WTC11 (cell line): Measurements from ENCODE around the gene FEM1A. TPM values are rescaled to one million over a fixed set of nuclear protein-coding genes. Genes with fewer than 3 reads are reported as not detected.
"Not testable (repeated sequence)": the region's sequence is repeated elsewhere in the genome, so short reads cannot be mapped to it uniquely, and the experiment has no call there.

Source experiments
- ATAC-seq: fragments of 200-7000 bp; cut with Tn5 transposase; 2 replicates; pipeline ENCODE4 v1.10.0; 2021; ENCODE audit warnings: mild to moderate bottlenecking, moderate library complexity
- CTCF ChIA-PET: fragments of 300-600 bp; sonication (Branson Sonifier 250); formaldehyde crosslinking; loops from one replicate; lab custom pipeline; 2021; ENCODE audit warnings: antibody characterized with exemption; lab: Charles Lee
- POLR2A ChIA-PET: fragments of 350-600 bp; sonication (Branson Sonifier 250); formaldehyde crosslinking; loops from one replicate; lab custom pipeline; 2021; ENCODE audit warnings: antibody characterized with exemption; lab: Charles Lee
- DNase-seq: peaks from one replicate; pipeline ENCODE4 v3.0.0; 2021; ENCODE audit warnings: low spot score
- H3K27ac Mint-ChIP-seq: 2 replicates; pipeline ENCODE4 v1.8.0; 2021; ENCODE audit warnings: mixed read lengths
- H3K27me3 Mint-ChIP-seq: 2 replicates; pipeline ENCODE4 v1.8.0; 2021; ENCODE audit warnings: low read depth, mild to moderate bottlenecking, moderate library complexity, mixed read lengths
- H3K36me3 Mint-ChIP-seq: 2 replicates; pipeline ENCODE4 v1.8.0; 2021; ENCODE audit warnings: mixed read lengths
- H3K4me1 Mint-ChIP-seq: 2 replicates; pipeline ENCODE4 v1.8.0; 2022; ENCODE audit warnings: mixed read lengths
- H3K4me3 Mint-ChIP-seq: 2 replicates; pipeline ENCODE4 v1.8.0; 2021; ENCODE audit warnings: mild to moderate bottlenecking, moderate library complexity, mixed read lengths
- H3K9me3 Mint-ChIP-seq: 2 replicates; pipeline ENCODE4 v1.8.0; 2021; ENCODE audit warnings: mixed read lengths
- CBFB ChIP-seq: sonication (generic); formaldehyde crosslinking; IDR thresholded peaks from 2 replicates; pipeline ENCODE4 v1.8.1; 2022; ENCODE audit warnings: mild to moderate bottlenecking, low read depth, missing genetic modification reagents
- CREM ChIP-seq: sonication (generic); formaldehyde crosslinking; IDR thresholded peaks from 2 replicates; pipeline ENCODE4 v1.8.1; 2022; ENCODE audit warnings: mild to moderate bottlenecking, missing genetic modification reagents, moderate library complexity
- ELF4 ChIP-seq: sonication (generic); formaldehyde crosslinking; IDR thresholded peaks from 2 replicates; pipeline ENCODE4 v1.8.1; 2022; ENCODE audit warnings: low read depth, mild to moderate bottlenecking, moderate library complexity, missing genetic modification reagents
- ETV6 ChIP-seq: sonication (generic); formaldehyde crosslinking; IDR thresholded peaks from 2 replicates; pipeline ENCODE4 v1.8.1; 2022; ENCODE audit warnings: mild to moderate bottlenecking, missing genetic modification reagents
- FOXP1 ChIP-seq: sonication (generic); formaldehyde crosslinking; IDR thresholded peaks from 2 replicates; pipeline ENCODE4 v1.8.0; 2022; ENCODE audit warnings: missing genetic modification reagents, mild to moderate bottlenecking, moderate library complexity, borderline replicate concordance
- KAT7 ChIP-seq: sonication (generic); formaldehyde crosslinking; IDR thresholded peaks from 2 replicates; pipeline ENCODE4 v1.8.1; 2023; ENCODE audit warnings: missing genetic modification reagents, mild to moderate bottlenecking, borderline replicate concordance
- MXD4 ChIP-seq: fragments of 250-450 bp; sonication (Bioruptor Pico); IDR thresholded peaks from 2 replicates; pipeline ENCODE4 v1.8.0; 2021; ENCODE audit warnings: mild to moderate bottlenecking, moderate library complexity, borderline replicate concordance
- NR2C2 ChIP-seq: sonication (generic); formaldehyde crosslinking; IDR thresholded peaks from 2 replicates; pipeline ENCODE4 v1.8.0; 2022; ENCODE audit warnings: mild to moderate bottlenecking, missing genetic modification reagents
- NR3C1 ChIP-seq: sonication (generic); formaldehyde crosslinking; conservative IDR thresholded peaks from 2 replicates; pipeline ENCODE4 v1.8.1; 2023; ENCODE audit warnings: low read depth, mild to moderate bottlenecking, missing genetic modification reagents
- RORB ChIP-seq: fragments of 250-450 bp; sonication (Bioruptor Pico); IDR thresholded peaks from 2 replicates; pipeline ENCODE4 v1.9.0; 2021; ENCODE audit warnings: mild to moderate bottlenecking
- SMAD3 ChIP-seq: sonication (generic); formaldehyde crosslinking; IDR thresholded peaks from 2 replicates; pipeline ENCODE4 v1.8.0; 2022; ENCODE audit warnings: missing genetic modification reagents, mild to moderate bottlenecking, borderline replicate concordance
- TEAD4 ChIP-seq: sonication (generic); formaldehyde crosslinking; IDR thresholded peaks from 2 replicates; pipeline ENCODE4 v1.8.0; 2022; ENCODE audit warnings: mild to moderate bottlenecking, missing genetic modification reagents
- ZBTB21 ChIP-seq: sonication (generic); formaldehyde crosslinking; IDR thresholded peaks from 2 replicates; pipeline ENCODE4 v1.8.1; 2023; ENCODE audit warnings: mild to moderate bottlenecking, missing genetic modification reagents, borderline replicate concordance
- total RNA-seq: library from RNA; stranded (reverse); gene quantifications from 3 replicates; pipeline ENCODE4 v1.2.3, GENCODE V29; 2021
- TF ChIP-seq, protein P1 (sequence below): fragments of 200-600 bp; IDR thresholded peaks from 2 replicates; pipeline ENCODE4 v1.8.0; 2022; ENCODE audit warnings: antibody characterized with exemption
- TF ChIP-seq, protein P2 (sequence below): sonication (generic); formaldehyde crosslinking; conservative IDR thresholded peaks from 2 replicates; pipeline ENCODE4 v1.8.1; 2023; ENCODE audit warnings: mild to moderate bottlenecking, low read depth, missing genetic modification reagents, moderate library complexity
- TF ChIP-seq, protein P3 (sequence below): sonication (generic); formaldehyde crosslinking; IDR thresholded peaks from 2 replicates; pipeline ENCODE4 v1.8.1; 2023; ENCODE audit warnings: mild to moderate bottlenecking, missing genetic modification reagents, moderate library complexity
- TF ChIP-seq, protein P4 (sequence below): sonication (generic); formaldehyde crosslinking; IDR thresholded peaks from 2 replicates; pipeline ENCODE4 v1.8.1; 2023; ENCODE audit warnings: mild to moderate bottlenecking, missing genetic modification reagents

Gene FEM1A
- total RNA-seq, 1 experiment from 2014 or later: 15.7 TPM

DNA sequence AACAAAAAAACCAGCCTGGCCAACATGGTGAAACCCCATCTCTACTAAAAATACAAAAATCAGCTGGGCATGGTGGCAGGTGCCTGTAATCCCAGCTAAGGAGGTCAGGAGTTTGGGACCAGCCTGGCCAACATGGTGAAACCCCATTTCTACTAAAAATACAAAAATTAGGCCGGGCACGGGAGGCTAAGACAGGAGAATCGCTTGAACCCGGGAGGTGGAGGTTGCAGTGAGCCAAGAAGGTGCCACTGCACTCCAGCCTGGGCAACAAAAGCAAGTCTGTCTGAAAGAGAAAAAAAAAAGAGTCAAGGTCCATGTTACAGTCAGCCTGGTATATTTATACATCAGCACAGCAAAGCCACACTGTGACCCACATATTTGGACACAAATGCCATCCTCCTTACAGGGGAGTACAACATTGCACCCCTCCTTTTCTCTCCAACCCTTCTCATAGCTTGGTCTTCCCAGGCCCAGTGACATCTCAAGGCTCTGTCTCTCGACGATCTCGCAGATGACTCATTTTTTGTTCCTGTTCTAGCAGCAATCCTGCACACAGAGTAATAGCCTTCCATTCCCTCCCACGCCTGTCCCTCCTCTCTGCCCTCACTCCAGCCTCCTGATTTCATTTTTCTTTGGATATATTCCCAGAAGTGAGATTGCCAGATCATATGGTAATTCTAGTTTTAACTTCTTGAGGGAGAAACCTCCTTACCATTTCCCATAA lies 46.9 kb upstream of the FEM1A start (continued):
- TF ChIP-seq, protein P1, sequence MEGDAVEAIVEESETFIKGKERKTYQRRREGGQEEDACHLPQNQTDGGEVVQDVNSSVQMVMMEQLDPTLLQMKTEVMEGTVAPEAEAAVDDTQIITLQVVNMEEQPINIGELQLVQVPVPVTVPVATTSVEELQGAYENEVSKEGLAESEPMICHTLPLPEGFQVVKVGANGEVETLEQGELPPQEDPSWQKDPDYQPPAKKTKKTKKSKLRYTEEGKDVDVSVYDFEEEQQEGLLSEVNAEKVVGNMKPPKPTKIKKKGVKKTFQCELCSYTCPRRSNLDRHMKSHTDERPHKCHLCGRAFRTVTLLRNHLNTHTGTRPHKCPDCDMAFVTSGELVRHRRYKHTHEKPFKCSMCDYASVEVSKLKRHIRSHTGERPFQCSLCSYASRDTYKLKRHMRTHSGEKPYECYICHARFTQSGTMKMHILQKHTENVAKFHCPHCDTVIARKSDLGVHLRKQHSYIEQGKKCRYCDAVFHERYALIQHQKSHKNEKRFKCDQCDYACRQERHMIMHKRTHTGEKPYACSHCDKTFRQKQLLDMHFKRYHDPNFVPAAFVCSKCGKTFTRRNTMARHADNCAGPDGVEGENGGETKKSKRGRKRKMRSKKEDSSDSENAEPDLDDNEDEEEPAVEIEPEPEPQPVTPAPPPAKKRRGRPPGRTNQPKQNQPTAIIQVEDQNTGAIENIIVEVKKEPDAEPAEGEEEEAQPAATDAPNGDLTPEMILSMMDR: no peak
- TF ChIP-seq CREM (no peak), SMAD3 (no peak), MXD4 (CRISPR knock-in tag) (no peak), FOXP1 (CRISPR knock-in tag) (no peak)
- TF ChIP-seq, all 79 proteins: peak for 0

DNA sequence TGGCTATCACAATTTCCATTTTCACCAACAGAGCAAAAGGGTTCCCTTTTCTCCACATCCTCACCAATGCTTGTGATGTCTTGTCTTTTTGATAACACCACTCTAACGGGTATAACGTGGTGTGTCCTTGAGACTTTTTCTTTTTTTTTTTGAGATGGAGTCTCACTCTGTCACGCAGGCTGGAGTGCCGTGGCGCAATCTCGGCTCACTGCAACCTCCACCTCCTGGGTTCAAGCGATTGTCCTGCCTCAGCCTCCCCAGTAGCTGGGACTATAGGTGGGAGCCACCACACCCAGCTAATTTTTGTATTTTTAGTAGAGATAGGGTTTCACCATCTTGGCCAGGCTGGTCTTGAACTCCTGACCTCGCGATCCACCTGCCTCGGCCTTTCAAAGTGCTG lies 46.4 kb upstream of the FEM1A start:
- H3K9me3 Mint-ChIP-seq, H3K27ac Mint-ChIP-seq, POLR2A ChIA-PET, H3K4me3 Mint-ChIP-seq, DNase-seq, ATAC-seq, H3K36me3 Mint-ChIP-seq, H3K27me3 Mint-ChIP-seq: not testable (repeated sequence)
- CTCF ChIA-PET: interaction anchor here (3.5 kb wide), 1 partner anchor 46 kb away, joined by 15 read pairs; the partner anchor contains the start of gene FEM1A
- peaks cover 12% of the 10 kb centered on the region for H3K4me1 Mint-ChIP-seq

DNA sequence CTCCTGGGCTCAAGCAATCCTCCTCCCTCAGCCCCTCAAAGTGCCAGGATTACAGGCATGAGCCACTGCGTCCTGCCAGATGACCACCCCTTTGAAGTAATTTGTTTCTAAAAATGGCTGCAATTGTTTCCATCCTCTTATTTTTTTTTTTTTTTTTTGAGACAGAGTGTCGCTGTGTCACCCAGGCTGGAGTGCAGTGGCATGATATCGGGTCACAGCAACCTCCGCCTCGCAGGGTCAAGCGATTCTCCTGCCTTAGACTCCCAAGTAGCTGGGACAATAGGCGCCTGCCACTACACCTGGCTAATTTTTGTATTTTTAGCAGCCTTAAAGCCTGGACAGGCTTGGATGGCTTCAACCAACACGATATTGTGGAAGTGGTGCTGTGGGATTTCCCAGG lies 45.5 kb upstream of the FEM1A start:
- no peak overlapping the region for H3K4me3 Mint-ChIP-seq
- peaks cover 3% of the 10 kb centered on the region; the same call in 1 of the 2 replicates for H3K27me3 Mint-ChIP-seq
- peaks cover 12% of the 10 kb centered on the region for H3K4me1 Mint-ChIP-seq
- ChIA-PET CTCF (interaction anchor here (0.7 to 3.5 kb wide), 2 partner anchors 14 to 45 kb away, joined by 3 to 15 read pairs; partner anchors contain the start of gene FEM1A), POLR2A (interaction anchor here (0.7 kb wide), 1 partner anchor 273 kb away, joined by 5 read pairs; no protein-coding TSS in a partner anchor)
- H3K9me3 Mint-ChIP-seq: no peaks in the 10 kb centered on the region
- ATAC-seq (no peak), DNase-seq (no peak)
- TF ChIP-seq ELF4 (CRISPR knock-in tag): no peak
- no peak for TF ChIP-seq CBFB (CRISPR knock-in tag)
- H3K27ac Mint-ChIP-seq: no peak overlapping the region
- no peaks in the 10 kb centered on the region for H3K36me3 Mint-ChIP-seq

DNA sequence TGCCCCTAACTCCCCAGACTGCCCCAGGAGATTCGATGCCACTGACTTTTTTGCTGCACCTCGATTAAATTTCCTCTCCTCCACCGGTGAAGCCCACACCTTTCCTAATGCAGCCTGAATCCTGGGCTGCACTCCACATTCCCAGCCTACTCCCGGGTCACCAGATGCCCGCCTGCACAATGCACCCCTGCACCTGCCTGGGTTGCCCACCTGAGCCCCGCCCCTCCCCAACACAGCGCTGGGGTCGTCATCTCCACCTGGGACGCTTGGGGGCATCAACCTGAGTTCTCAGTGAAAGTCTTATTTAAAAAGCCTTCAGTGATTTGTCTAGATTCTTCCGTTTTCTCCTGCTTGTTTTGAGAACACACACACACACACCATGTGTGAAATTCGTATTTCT lies 43.3 kb upstream of the FEM1A start:
- ChIA-PET CTCF (interaction anchor here (3.5 kb wide), 1 partner anchor 43 kb away, joined by 15 read pairs; the partner anchor contains the start of gene FEM1A), POLR2A (no interaction called here)
- Mint-ChIP-seq H3K4me1 (peaks cover 3% of the 10 kb centered on the region), H3K4me3 (no peak overlapping the region), H3K9me3 (no peaks in the 10 kb centered on the region), H3K27ac (no peak overlapping the region), H3K27me3 (peaks cover 6% of the 10 kb centered on the region; the same call in 1 of the 2 replicates), H3K36me3 (no peaks in the 10 kb centered on the region)
- ATAC-seq: peak; percentile 61
- no peak for DNase-seq
- no peak for TF ChIP-seq TEAD4

DNA sequence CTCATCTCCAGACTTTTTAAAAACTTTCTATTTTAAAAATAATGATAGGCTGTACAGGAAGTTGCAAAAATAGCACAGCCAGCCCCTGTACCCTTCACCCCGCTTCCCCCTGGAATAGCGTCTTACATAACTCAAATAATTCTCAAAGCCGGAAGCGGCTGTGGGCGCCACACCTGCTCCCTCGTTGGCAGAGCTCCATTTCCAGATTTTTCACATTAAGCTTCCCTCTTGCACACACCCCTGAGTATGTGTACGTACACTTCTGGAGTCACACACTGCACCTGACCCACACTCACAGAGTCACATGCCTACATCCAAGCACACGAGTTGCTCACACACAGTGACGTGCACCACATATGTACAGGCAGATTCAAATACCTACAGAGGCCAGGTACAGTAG lies 42.9 kb upstream of the FEM1A start:
- H3K27me3 Mint-ChIP-seq: peaks cover 6% of the 10 kb centered on the region; the same call in 1 of the 2 replicates
- ATAC-seq (no peak), DNase-seq (no peak)
- CTCF ChIA-PET: interaction anchor here (3.1 kb wide), 1 partner anchor 42 kb away, joined by 19 read pairs; the partner anchor contains the start of gene FEM1A
- no peak overlapping the region for H3K27ac Mint-ChIP-seq
- POLR2A ChIA-PET: no interaction called here
- H3K9me3 Mint-ChIP-seq: no peaks in the 10 kb centered on the region
- H3K4me3 Mint-ChIP-seq: no peak overlapping the region
- no peaks in the 10 kb centered on the region for H3K36me3 Mint-ChIP-seq
- H3K4me1 Mint-ChIP-seq: no peaks in the 10 kb centered on the region
- TF ChIP-seq, protein P2, sequence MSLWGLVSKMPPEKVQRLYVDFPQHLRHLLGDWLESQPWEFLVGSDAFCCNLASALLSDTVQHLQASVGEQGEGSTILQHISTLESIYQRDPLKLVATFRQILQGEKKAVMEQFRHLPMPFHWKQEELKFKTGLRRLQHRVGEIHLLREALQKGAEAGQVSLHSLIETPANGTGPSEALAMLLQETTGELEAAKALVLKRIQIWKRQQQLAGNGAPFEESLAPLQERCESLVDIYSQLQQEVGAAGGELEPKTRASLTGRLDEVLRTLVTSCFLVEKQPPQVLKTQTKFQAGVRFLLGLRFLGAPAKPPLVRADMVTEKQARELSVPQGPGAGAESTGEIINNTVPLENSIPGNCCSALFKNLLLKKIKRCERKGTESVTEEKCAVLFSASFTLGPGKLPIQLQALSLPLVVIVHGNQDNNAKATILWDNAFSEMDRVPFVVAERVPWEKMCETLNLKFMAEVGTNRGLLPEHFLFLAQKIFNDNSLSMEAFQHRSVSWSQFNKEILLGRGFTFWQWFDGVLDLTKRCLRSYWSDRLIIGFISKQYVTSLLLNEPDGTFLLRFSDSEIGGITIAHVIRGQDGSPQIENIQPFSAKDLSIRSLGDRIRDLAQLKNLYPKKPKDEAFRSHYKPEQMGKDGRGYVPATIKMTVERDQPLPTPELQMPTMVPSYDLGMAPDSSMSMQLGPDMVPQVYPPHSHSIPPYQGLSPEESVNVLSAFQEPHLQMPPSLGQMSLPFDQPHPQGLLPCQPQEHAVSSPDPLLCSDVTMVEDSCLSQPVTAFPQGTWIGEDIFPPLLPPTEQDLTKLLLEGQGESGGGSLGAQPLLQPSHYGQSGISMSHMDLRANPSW (CRISPR knock-in tag): no peak
- TF ChIP-seq, protein P3, sequence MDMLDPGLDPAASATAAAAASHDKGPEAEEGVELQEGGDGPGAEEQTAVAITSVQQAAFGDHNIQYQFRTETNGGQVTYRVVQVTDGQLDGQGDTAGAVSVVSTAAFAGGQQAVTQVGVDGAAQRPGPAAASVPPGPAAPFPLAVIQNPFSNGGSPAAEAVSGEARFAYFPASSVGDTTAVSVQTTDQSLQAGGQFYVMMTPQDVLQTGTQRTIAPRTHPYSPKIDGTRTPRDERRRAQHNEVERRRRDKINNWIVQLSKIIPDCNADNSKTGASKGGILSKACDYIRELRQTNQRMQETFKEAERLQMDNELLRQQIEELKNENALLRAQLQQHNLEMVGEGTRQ (CRISPR knock-in tag): no peak
- TF ChIP-seq ELF4 (CRISPR knock-in tag): no peak
- no peak for TF ChIP-seq KAT7 (CRISPR knock-in tag)
- no peak for TF ChIP-seq ZBTB21 (CRISPR knock-in tag)
- no peak for TF ChIP-seq RORB (CRISPR knock-in tag)
- no peak for TF ChIP-seq NR3C1
- no peak for TF ChIP-seq ETV6 (CRISPR knock-in tag)
- TF ChIP-seq NR2C2 (CRISPR knock-in tag): no peak
- no peak for TF ChIP-seq CBFB (CRISPR knock-in tag)
- TF ChIP-seq, protein P4, sequence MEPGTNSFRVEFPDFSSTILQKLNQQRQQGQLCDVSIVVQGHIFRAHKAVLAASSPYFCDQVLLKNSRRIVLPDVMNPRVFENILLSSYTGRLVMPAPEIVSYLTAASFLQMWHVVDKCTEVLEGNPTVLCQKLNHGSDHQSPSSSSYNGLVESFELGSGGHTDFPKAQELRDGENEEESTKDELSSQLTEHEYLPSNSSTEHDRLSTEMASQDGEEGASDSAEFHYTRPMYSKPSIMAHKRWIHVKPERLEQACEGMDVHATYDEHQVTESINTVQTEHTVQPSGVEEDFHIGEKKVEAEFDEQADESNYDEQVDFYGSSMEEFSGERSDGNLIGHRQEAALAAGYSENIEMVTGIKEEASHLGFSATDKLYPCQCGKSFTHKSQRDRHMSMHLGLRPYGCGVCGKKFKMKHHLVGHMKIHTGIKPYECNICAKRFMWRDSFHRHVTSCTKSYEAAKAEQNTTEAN: no peak
